Gastrocnemius medialis (tissue), 4 donors: Measurements from ENCODE around the gene SLC39A6.

Experiments
- POLR2A ChIP-seq, 2 donors: fragments of 450-650 bp; IDR thresholded peaks; one replicate each; pipeline ENCODE4 v1.6.1; 2017; ENCODE audit warnings: antibody characterized with exemption in 2 of 2, mild to moderate bottlenecking in 2 of 2, moderate library complexity in 2 of 2
- TF ChIP-seq, protein P1 (sequence below), 5 experiments: fragments of 450-650 bp in 3 of 5; fragments of 200-600 bp in 2 of 5; sonication (generic) in 2 of 5; IDR thresholded peaks in 4 of 5; conservative IDR thresholded peaks in 1 of 5; 1 replicate in 4 of 5; 2 replicates in 1 of 5; pipeline ENCODE4 v1.5.1; 2016 to 2019; ENCODE audit warnings: antibody characterized with exemption in 5 of 5, mild to moderate bottlenecking in 3 of 5, moderate library complexity in 3 of 5

DNA sequence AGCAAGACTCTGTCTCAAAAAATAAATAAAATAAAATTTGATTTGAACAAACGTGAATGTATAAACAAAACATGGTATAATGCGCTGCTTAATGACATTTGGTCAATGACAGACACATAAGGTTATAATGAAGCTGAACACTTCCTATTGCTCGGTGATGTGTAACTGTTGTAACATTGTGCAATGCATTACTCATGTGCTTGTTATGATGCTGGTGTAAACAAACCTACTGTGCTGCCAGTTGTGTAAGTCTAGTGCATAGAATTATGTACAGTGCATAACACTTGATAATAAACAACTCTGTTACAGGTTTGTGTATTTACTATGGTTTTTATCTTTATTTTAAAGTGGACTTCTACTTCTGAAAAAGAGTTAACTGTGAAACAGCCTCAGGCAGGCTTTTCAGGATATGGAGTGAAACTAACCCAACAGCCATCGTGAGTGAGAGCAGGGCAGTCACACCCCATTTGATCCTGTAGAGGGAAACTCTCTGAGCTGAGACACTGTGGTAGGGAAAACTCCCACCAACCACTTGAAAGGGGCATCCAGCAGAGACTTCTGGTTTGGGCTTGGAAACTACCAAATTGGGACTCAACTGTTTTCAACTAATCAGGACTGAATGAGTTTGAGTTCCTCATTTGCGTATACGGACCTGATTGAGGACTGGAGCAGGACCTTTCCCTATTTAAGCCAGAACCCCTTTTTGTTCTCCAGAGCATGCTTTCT is 53.1 kb downstream of the SLC39A6 start:
- TF ChIP-seq, protein P1, sequence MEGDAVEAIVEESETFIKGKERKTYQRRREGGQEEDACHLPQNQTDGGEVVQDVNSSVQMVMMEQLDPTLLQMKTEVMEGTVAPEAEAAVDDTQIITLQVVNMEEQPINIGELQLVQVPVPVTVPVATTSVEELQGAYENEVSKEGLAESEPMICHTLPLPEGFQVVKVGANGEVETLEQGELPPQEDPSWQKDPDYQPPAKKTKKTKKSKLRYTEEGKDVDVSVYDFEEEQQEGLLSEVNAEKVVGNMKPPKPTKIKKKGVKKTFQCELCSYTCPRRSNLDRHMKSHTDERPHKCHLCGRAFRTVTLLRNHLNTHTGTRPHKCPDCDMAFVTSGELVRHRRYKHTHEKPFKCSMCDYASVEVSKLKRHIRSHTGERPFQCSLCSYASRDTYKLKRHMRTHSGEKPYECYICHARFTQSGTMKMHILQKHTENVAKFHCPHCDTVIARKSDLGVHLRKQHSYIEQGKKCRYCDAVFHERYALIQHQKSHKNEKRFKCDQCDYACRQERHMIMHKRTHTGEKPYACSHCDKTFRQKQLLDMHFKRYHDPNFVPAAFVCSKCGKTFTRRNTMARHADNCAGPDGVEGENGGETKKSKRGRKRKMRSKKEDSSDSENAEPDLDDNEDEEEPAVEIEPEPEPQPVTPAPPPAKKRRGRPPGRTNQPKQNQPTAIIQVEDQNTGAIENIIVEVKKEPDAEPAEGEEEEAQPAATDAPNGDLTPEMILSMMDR (IDR thresholded peaks at IDR 0.05 in 4 of 5, conservative IDR thresholded peaks at IDR 0.05 in 1 of 5): no peak
- TF ChIP-seq POLR2A (IDR thresholded peaks at IDR 0.05): no peak
